GM12865 (cell line): Measurements from ENCODE around the gene C1R.

Source experiments
- DNase-seq: peaks from one replicate; pipeline ENCODE4 v3.0.0; 2010; ENCODE audit warnings: low read depth
- H3K4me3 ChIP-seq: 2 replicates; pipeline ENCODE4 v1.5.1; 2011; ENCODE audit warnings: mild to moderate bottlenecking, low read depth, low read length, control low read depth
- CTCF ChIP-seq: IDR thresholded peaks from 2 replicates; pipeline ENCODE4 v1.5.1; 2011; ENCODE audit warnings: low read length, control low read depth, low read depth, inconsistent platforms; ENCODE audit not compliant: insufficient read depth; ENCODE audit errors: missing control alignments

Gene C1R

GRCh38 chr12:7072035-7072434 lies 20.2 kb downstream of the C1R start:
- DNase-seq: no peak
- H3K4me3 ChIP-seq: no peak overlapping the region
- no peak for TF ChIP-seq CTCF

- H3K4me3 ChIP-seq: no peak overlapping the region
- no peak for DNase-seq
- TF ChIP-seq CTCF: no peak
Measured at GRCh38 chr12:7069386-7069785, 22.9 kb downstream of the C1R start.

- DNase-seq: no peak
- TF ChIP-seq CTCF: no peak
- H3K4me3 ChIP-seq: no peak overlapping the region
Measured at GRCh38 chr12:7068994-7069346, 23.3 kb downstream of the C1R start.

- H3K4me3 ChIP-seq: no peak overlapping the region
- no peak for DNase-seq
Measured at GRCh38 chr12:7068240-7068993, 23.8 kb downstream of the C1R start.

GRCh38 chr12:7067096-7067495 lies 25.1 kb downstream of the C1R start:
- no peak overlapping the region for H3K4me3 ChIP-seq
- DNase-seq: no peak
- TF ChIP-seq CTCF: no peak

More at GRCh38 chr12:7068240-7068993, 23.8 kb downstream of the C1R start:
- no peak for TF ChIP-seq CTCF

- DNase-seq: no peak
- no peak overlapping the region for H3K4me3 ChIP-seq
- TF ChIP-seq CTCF: no peak
Measured at GRCh38 chr12:7066596-7066995, 25.6 kb downstream of the C1R start.

- TF ChIP-seq CTCF: no peak
- DNase-seq: no peak
- H3K4me3 ChIP-seq: no peak overlapping the region
Measured at GRCh38 chr12:7065073-7065623, 27.1 kb downstream of the C1R start.
